HCT116 (cell line): ENCODE results near the gene TNFAIP3.

ENCODE experiments used
- CTCF ChIP-seq, 3 experiments: fragments of 200-600 bp in 1 of 3; sonication (generic) in 1 of 3; IDR thresholded peaks in 2 of 3; conservative IDR thresholded peaks in 1 of 3; 2 replicates each; pipeline ENCODE4 v1.5.1; 2012 to 2017; ENCODE audit warnings: low read depth in 2 of 3, low read length in 2 of 3, antibody characterized with exemption in 1 of 3, borderline replicate concordance in 1 of 3, control low read depth in 1 of 3, mild to moderate bottlenecking in 1 of 3, mixed read lengths in 1 of 3, mixed run types in 1 of 3, moderate library complexity in 1 of 3; ENCODE audit not compliant: insufficient read depth in 1 of 3
- EZH2 ChIP-seq: fragments of 200-600 bp; sonication (generic); IDR thresholded peaks from 2 replicates; pipeline ENCODE4 v1.6.1; 2017; ENCODE audit warnings: antibody characterized with exemption, mixed run types
- EZH2phosphoT487 ChIP-seq: fragments of 200-600 bp; IDR thresholded peaks from 2 replicates; pipeline ENCODE4 v1.6.1; 2018; ENCODE audit warnings: antibody characterized with exemption, borderline replicate concordance

GRCh38 chr6:137849181-137849980 is 17.7 kb upstream of the TNFAIP3 start:
- TF ChIP-seq CTCF (IDR thresholded peaks at IDR 0.05 in 2 of 3, conservative IDR thresholded peaks at IDR 0.05 in 1 of 3; ENCODE audit: borderline replicate concordance in 1 of 3, insufficient read depth in 1 of 3, low read depth in 2 of 3, low read length in 2 of 3): no peak
- no peak for TF ChIP-seq EZH2phosphoT487
- no peak for TF ChIP-seq EZH2
